Measurements from ENCODE around the gene GPC5.

The GPC5 gene

DNA sequence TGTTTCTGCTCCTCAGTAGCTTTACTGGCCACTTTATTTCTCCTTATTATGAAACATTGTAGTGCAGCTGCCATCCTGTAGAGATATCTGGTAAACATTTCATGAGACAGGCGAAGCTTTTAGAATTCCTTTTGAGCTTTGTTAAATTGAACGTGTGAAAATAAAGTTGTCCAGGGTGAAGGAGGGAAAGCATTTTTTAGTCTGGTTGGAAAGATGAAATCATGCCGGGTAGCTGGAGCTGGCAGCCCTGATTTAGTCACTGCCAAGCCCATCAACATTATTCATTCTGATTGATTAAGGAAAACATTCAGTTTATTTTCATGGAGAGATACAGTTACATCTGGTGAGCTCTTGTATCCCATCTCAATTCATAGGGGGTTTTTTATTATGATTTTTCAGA lies 1502.0 kb downstream of the GPC5 start:
- DNase-seq (ENCODE audit: extremely low spot score), result no peak
- TF ChIP-seq, protein P1, sequence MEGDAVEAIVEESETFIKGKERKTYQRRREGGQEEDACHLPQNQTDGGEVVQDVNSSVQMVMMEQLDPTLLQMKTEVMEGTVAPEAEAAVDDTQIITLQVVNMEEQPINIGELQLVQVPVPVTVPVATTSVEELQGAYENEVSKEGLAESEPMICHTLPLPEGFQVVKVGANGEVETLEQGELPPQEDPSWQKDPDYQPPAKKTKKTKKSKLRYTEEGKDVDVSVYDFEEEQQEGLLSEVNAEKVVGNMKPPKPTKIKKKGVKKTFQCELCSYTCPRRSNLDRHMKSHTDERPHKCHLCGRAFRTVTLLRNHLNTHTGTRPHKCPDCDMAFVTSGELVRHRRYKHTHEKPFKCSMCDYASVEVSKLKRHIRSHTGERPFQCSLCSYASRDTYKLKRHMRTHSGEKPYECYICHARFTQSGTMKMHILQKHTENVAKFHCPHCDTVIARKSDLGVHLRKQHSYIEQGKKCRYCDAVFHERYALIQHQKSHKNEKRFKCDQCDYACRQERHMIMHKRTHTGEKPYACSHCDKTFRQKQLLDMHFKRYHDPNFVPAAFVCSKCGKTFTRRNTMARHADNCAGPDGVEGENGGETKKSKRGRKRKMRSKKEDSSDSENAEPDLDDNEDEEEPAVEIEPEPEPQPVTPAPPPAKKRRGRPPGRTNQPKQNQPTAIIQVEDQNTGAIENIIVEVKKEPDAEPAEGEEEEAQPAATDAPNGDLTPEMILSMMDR (IDR thresholded peaks at IDR 0.05; ENCODE audit: control extremely low read depth, extremely low read depth, low read depth, missing control alignments), result no peak
- POLR2A ChIA-PET, result no interaction called here
- CTCF ChIA-PET, result interaction anchor here (1.4 to 1.6 kb wide), 3 partner anchors 10 to 14 kb away, joined by 4 to 5 read pairs (median 4); no protein-coding TSS in a partner anchor

DNA sequence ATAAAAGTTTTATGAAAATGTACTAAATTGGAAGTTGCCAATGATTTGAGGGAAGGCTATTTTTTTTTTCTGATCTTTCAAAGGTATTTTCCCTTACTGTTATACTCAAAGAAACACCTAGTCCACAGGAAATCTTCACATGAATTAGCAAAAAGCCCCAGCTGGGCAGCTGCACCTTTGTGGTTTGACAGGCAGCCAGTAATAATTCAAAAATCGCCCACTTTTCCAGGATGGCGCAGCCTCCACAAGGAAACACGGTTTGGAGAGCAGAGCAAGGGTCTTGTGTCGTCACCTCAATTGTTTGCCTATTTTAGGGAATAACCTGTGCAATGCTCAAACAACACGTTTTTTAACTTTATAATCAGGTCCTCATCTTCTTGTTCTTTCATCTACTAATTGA lies 1503.3 kb downstream of the GPC5 start:
- TF ChIP-seq, protein P1 (IDR thresholded peaks at IDR 0.05; ENCODE audit: control extremely low read depth, extremely low read depth, low read depth, missing control alignments), result no peak
- DNase-seq (ENCODE audit: extremely low spot score), result no peak
- CTCF ChIA-PET, result interaction anchor here (1.4 to 1.7 kb wide), 2 partner anchors 13 to 30 kb away, joined by 3 to 4 read pairs; no protein-coding TSS in a partner anchor
- POLR2A ChIA-PET, result no interaction called here

DNA sequence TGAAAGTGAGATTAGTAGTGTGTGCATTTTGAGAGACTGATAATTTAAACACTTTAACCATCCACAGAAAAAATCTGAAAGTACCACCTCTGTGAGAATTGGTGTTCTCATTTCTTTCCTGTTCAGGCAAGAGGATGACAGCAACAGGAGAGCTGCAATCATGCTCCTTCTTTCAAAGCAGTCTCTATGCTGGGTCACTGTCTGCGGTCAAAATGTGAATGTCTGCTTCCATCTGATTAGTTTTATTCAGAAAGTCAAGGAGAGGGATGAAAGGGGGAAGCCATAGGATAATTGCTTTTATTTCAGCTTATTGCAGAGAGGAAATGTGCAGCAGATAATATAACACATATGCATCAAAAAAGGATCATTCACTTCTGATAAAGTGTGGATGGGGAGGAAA lies 1514.2 kb downstream of the GPC5 start:
- ChIA-PET CTCF (interaction anchor here (1.1 kb wide), 1 partner anchor 12 kb away, joined by 4 read pairs; no protein-coding TSS in a partner anchor), POLR2A (no interaction called here)
- TF ChIP-seq, protein P1 (IDR thresholded peaks at IDR 0.05; ENCODE audit: control extremely low read depth, extremely low read depth, low read depth, missing control alignments), result no peak
- DNase-seq (ENCODE audit: extremely low spot score), result no peak

DNA sequence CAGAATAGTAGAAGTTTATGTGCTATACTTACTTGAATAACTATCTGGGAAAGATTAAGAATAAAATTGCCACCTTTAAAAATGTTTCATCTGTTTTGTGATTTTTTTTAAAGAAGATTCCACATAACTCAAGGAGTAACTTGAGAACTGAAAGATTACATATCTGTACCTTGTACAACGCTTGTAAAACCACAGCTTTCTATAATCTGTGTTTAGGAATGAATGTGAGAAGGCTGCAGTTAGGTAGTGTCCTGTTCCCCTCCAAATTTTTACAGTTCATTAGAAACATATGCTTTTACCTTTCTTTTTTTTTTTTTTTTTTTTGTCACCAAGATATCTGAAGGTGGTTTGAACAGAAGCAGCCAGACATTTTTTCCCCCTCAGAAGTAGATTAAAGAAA lies 1515.4 kb downstream of the GPC5 start:
- POLR2A ChIA-PET, result no interaction called here
- CTCF ChIA-PET, result interaction anchor here (1.0 kb wide), 2 partner anchors 13 to 20 kb away, joined by 3 to 4 read pairs; no protein-coding TSS in a partner anchor
- DNase-seq (ENCODE audit: extremely low spot score), result no peak
- TF ChIP-seq, protein P1 (IDR thresholded peaks at IDR 0.05; ENCODE audit: control extremely low read depth, extremely low read depth, low read depth, missing control alignments), result no peak

All from GM10248 (cell line).